CD4-positive, alpha-beta memory T cell (primary cell): ENCODE data around the gene SLC22A4. TPM values are rescaled to one million over a fixed set of nuclear protein-coding genes. Genes with fewer than 3 reads are reported as not detected.

ENCODE experiments used
- CTCF ChIA-PET: fragments of 350-600 bp; sonication (Branson Sonifier 250); formaldehyde crosslinking; loops from one replicate; lab custom pipeline; 2021; ENCODE audit warnings: inconsistent platforms; ENCODE audit not compliant: partially characterized antibody; lab: Charles Lee
- POLR2A ChIA-PET: fragments of 350-600 bp; sonication (Branson Sonifier 250); formaldehyde crosslinking; loops from one replicate; lab custom pipeline; 2021; ENCODE audit not compliant: partially characterized antibody; lab: Charles Lee
- DNase-seq, 5 donors: peaks; one replicate each; pipeline versions ENCODE4 v3.0.0 to v3.0.0-alpha.2; 2020 to 2022; ENCODE audit warnings: mixed read lengths in 1 of 5
- H3K27ac ChIP-seq: one replicate; pipeline ENCODE4 v1.7.0; 2013; ENCODE audit warnings: low read depth, low read length
- H3K27me3 ChIP-seq: 2 replicates; pipeline ENCODE4 v1.7.0; 2013; ENCODE audit warnings: mild to moderate bottlenecking, low read length, moderate library complexity; ENCODE audit not compliant: insufficient read depth
- H3K36me3 ChIP-seq: 2 replicates; pipeline ENCODE4 v1.7.0; 2013; ENCODE audit warnings: mild to moderate bottlenecking, low read length, moderate library complexity; ENCODE audit not compliant: insufficient read depth
- H3K4me1 ChIP-seq: 2 replicates; pipeline ENCODE4 v1.7.0; 2013; ENCODE audit warnings: mild to moderate bottlenecking, low read length, moderate library complexity; ENCODE audit not compliant: insufficient read depth
- H3K4me3 ChIP-seq, 2 donors: one replicate each; pipeline ENCODE4 v1.7.0; 2013; ENCODE audit warnings: low read length in 2 of 2, mild to moderate bottlenecking in 1 of 2
- H3K9me3 ChIP-seq, 2 donors: one replicate each; pipeline ENCODE4 v1.7.0; 2013; ENCODE audit warnings: low read length in 2 of 2, control low read depth in 1 of 2; ENCODE audit not compliant: control insufficient read depth in 1 of 2
- H3K27ac Mint-ChIP-seq, 7 donors: one replicate each; pipeline ENCODE4 v1.8.0; 2020 to 2021; ENCODE audit warnings: mixed read lengths in 7 of 7, mild to moderate bottlenecking in 6 of 7, inconsistent platforms in 3 of 7, moderate library complexity in 3 of 7
- H3K27me3 Mint-ChIP-seq, 2 donors: one replicate each; pipeline ENCODE4 v1.8.0; 2020 to 2021; ENCODE audit warnings: mixed read lengths in 2 of 2
- H3K36me3 Mint-ChIP-seq, 2 donors: one replicate each; pipeline ENCODE4 v1.8.0; 2020 to 2021; ENCODE audit warnings: mixed read lengths in 2 of 2, inconsistent platforms in 1 of 2, mild to moderate bottlenecking in 1 of 2
- H3K4me1 Mint-ChIP-seq, 4 donors: one replicate each; pipeline ENCODE4 v1.8.0; 2020 to 2021; ENCODE audit warnings: mixed read lengths in 4 of 4, mild to moderate bottlenecking in 1 of 4
- H3K4me3 Mint-ChIP-seq, 8 donors: one replicate each; pipeline ENCODE4 v1.8.0; 2020 to 2021; ENCODE audit warnings: mixed read lengths in 8 of 8, mild to moderate bottlenecking in 7 of 8, moderate library complexity in 6 of 8, inconsistent platforms in 3 of 8
- H3K9me3 Mint-ChIP-seq, 8 donors: one replicate each; pipeline ENCODE4 v1.8.0; 2020 to 2021; ENCODE audit warnings: mixed read lengths in 8 of 8, mild to moderate bottlenecking in 5 of 8, inconsistent platforms in 3 of 8, moderate library complexity in 1 of 8
- intact Hi-C: fragments of 100-400 bp; cut with micrococcal nuclease; formaldehyde crosslinking; loops from one replicate; pipeline ENCODE4 v1.15.1; 2023
- polyA plus RNA-seq, 2 donors: library from polyadenylated mRNA; unstranded; fragments of 300-500 nt; fragmentation: Illumina TruSeq; gene quantifications; one replicate each; pipeline ENCODE4 v1.2.3, GENCODE V29; 2021
- total RNA-seq, 2 experiments: library from RNA; stranded (reverse); gene quantifications; one replicate each; pipeline ENCODE4 v1.2.3, GENCODE V29; 2021

Gene SLC22A4
- total and polyA plus RNA-seq, 4 experiments from 2014 or later, result 0.22 TPM; not detected in 3

DNA sequence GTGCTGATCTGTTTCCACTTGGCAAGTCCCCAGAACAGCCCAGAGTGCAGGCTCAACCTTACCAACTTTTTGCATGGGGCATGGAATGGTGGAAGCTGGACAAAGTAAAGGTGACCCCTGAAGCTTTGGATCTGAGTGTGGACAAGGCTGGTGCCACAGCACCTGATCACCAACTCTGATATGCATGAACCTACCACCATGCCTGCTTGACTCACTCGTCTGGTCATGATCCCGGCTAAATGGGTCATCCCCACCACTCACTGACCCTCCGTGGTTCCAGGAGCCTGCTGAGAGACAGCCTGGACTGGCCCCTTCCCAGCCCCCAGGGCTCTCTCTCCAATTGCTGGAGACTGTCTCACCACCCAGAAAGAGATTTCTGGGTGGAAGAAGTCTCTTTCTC lies 14.4 kb upstream of the SLC22A4 start:
- no peak overlapping the region for H3K27ac ChIP-seq
- POLR2A ChIA-PET, result no interaction called here
- CTCF ChIA-PET, result interaction anchor here (1.3 kb wide), 1 partner anchor 222 kb away, joined by 4 read pairs; no protein-coding TSS in a partner anchor
- H3K4me1 ChIP-seq, result peaks cover 5% of the 10 kb centered on the region
- no peak for DNase-seq
- Mint-ChIP-seq H3K4me3 (no peak overlapping the region), H3K9me3 (peaks cover 0 to 2% (median 0%) of the 10 kb centered on the region in 8 donors), H3K4me1 (no peaks in the 10 kb centered on the region), H3K27ac (no peak overlapping the region), H3K36me3 (no peaks in the 10 kb centered on the region), H3K27me3 (peaks cover 1 to 7% of the 10 kb centered on the region in 2 donors)
- intact Hi-C loops, result no loop called here
- no peaks in the 10 kb centered on the region for H3K9me3 ChIP-seq
- no peaks in the 10 kb centered on the region for H3K36me3 ChIP-seq
- no peak overlapping the region for H3K4me3 ChIP-seq
- H3K27me3 ChIP-seq, result no peaks in the 10 kb centered on the region

DNA sequence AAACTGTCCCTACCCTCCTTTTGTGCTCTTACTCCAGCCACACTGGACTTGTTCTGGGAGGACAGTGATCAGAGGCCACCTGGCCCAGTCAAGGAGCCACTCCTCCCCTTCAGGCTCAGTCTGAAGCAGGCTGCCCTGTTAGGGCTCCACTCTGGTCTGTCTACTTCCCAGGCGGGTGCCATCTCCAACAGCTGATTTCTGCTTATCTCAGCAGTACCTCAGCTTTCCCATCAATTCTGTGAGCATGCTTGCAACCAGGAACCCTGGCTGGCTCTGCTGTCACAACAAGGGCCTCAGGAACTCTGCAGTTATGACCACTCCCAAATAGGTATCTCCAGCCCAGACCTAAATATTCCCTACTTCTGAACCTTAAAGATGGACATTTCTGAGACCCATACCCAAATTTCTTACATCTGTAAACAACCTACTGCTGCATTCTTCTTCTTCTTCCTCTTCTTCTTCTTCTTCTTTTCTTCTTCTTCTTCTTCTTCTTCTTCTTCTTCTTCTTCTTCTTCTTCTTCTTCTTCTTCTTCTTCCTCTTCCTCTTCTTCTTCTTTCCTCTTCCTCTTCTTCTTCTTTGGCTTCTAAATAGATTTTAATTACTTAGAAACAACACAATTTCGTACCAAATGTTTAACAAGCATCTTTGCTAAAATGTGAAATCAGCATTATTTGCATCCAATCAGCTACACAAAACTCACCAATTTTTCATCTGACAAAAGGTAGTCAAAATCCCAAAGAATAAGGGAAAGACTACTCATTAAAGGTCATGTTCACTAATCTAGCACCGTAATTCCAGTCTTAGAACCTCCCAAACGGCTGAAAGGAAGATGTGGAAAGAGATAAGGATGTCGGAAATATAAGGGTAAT lies 13.6 kb upstream of the SLC22A4 start:
- no peak overlapping the region for H3K4me3 ChIP-seq
- H3K9me3 ChIP-seq, result no peaks in the 10 kb centered on the region
- ChIA-PET POLR2A (no interaction called here), CTCF (interaction anchor here (1.1 to 2.1 kb wide), 2 partner anchors 8 to 13 kb away, joined by 4 to 17 read pairs; partner anchors contain the start of gene SLC22A4)
- intact Hi-C loops, result no loop called here
- H3K4me1 Mint-ChIP-seq, result no peaks in the 10 kb centered on the region
- H3K4me1 ChIP-seq, result peaks cover 5% of the 10 kb centered on the region
- H3K9me3 Mint-ChIP-seq, result peaks cover 0 to 2% (median 0%) of the 10 kb centered on the region in 8 donors
- no peaks in the 10 kb centered on the region for H3K27me3 ChIP-seq
- H3K27ac ChIP-seq, result no peak overlapping the region
- no peaks in the 10 kb centered on the region for H3K36me3 ChIP-seq
- no peaks in the 10 kb centered on the region for H3K36me3 Mint-ChIP-seq
- H3K4me3 Mint-ChIP-seq, result no peak overlapping the region
- H3K27me3 Mint-ChIP-seq, result peaks cover under 1 to 1% of the 10 kb centered on the region in 2 donors
- no peak overlapping the region for H3K27ac Mint-ChIP-seq
- DNase-seq, result no peak

DNA sequence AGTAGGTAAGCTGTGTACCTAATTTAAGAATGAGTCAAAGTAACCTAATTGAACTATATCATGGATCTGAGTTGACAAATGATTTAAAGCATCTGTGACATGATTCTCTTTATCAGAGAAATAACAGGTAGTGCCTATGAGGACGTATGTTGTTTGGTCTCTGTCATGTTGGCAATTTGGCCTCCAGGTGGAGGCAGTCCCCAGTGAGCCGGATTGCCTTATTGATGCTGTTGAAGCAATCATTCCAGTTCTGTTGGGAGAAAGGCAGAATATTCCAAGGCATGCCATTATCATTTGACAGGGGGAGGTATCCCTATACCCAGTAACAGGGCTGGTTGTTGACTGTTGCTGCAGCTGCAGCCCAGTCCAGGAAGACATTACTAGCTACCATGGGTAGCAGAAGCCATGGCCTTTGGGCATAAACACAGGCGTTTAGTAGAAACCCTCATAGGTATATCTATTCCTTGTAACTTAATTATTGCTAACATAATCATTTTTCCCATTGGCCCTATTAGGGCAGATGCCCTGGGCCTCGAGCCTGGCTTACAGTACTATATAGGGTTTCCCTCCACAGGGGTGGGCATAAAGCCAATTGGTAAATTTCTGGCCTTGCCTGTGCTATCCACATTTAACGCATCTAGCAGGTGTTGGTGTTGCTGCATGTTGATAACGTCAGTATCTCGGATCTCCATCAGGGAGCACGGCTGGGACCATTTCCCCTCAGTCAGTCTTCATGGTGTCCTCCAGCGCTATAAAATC lies 12.2 kb upstream of the SLC22A4 start:
- no peak for DNase-seq
- CTCF ChIA-PET, result interaction anchor here (1.1 to 2.1 kb wide), 2 partner anchors 10 to 12 kb away, joined by 4 to 17 read pairs; partner anchors contain the start of gene SLC22A4
- Histone ChIP-seq H3K4me1 (peaks cover 5% of the 10 kb centered on the region), H3K9me3 (no peaks in the 10 kb centered on the region), H3K36me3 (no peaks in the 10 kb centered on the region), H3K27me3 (no peaks in the 10 kb centered on the region), H3K27ac (no peak overlapping the region), H3K4me3 (no peak overlapping the region)
- POLR2A ChIA-PET, result no interaction called here
- intact Hi-C loops, result no loop called here
- H3K4me3 Mint-ChIP-seq, result no peak overlapping the region
- H3K36me3 Mint-ChIP-seq, result no peaks in the 10 kb centered on the region
- no peak overlapping the region for H3K27ac Mint-ChIP-seq
- H3K9me3 Mint-ChIP-seq, result peaks cover 0 to 2% (median 0%) of the 10 kb centered on the region in 8 donors
- H3K27me3 Mint-ChIP-seq, result no peaks in the 10 kb centered on the region
- H3K4me1 Mint-ChIP-seq, result no peaks in the 10 kb centered on the region

DNA sequence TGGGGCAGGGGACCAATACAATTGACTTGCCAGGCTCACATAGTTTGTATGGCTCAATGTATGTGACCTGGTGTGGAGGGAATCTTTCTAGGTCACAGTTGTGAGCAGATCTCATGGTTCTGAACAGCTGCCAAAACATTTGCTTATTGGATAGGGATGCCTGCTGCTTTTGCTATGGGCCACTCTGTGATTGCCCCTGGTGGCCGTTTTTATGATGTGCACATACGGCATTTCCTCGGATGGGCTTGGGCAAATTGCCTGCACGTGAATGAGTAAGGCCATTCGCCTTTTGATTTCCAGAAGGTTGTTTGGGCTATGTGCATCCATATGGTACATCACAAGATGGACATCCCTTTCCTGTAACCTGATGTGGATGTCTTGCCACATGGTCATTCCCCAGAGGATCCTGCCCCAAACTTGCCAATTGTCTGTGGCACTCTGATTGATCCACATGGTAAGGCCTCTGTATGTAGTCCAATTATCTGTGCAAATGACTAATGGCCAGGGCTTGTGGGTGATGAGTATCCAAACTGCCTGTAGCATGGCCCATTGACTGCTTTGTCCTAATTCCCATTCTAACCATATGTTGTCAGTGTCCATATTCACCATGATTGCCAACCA lies 10.7 kb upstream of the SLC22A4 start:
- no peak overlapping the region for H3K27ac Mint-ChIP-seq
- POLR2A ChIA-PET, result no interaction called here
- no peak overlapping the region for H3K4me3 ChIP-seq
- no peak overlapping the region for H3K4me3 Mint-ChIP-seq
- H3K4me1 Mint-ChIP-seq, result no peaks in the 10 kb centered on the region
- H3K27ac ChIP-seq, result no peak overlapping the region
- H3K27me3 ChIP-seq, result no peaks in the 10 kb centered on the region
- peaks cover 0 to 1% of the 10 kb centered on the region in 2 donors for H3K27me3 Mint-ChIP-seq
- intact Hi-C loops, result no loop called here
- H3K4me1 ChIP-seq, result no peaks in the 10 kb centered on the region
- CTCF ChIA-PET, result no interaction called here
- no peaks in the 10 kb centered on the region for H3K36me3 Mint-ChIP-seq
- no peaks in the 10 kb centered on the region for H3K36me3 ChIP-seq
- no peaks in the 10 kb centered on the region for H3K9me3 ChIP-seq
- peaks cover 0 to 2% (median 0%) of the 10 kb centered on the region in 8 donors for H3K9me3 Mint-ChIP-seq
- no peak for DNase-seq

DNA sequence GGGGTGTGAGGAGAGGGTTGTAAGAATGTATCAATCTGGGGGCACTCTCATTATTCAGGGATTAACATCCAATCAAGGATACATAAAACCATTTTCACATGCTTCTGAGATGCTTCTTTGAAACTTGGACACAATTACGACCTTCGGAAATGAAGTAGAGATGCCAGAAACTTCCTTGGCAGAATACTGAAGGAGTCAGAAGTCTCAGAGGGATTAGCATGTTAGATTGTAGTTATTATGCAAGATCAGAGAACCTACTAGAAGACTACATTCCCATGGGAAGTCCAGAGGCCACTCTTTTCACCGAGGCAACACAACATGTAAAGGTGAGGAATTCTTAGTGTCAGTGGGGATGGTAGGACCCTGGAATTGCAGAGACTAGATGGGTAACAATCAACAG lies 5.1 kb upstream of the SLC22A4 start:
- DNase-seq, result no peak
- Mint-ChIP-seq H3K4me3 (no peak overlapping the region), H3K27ac (no peak overlapping the region)

DNA sequence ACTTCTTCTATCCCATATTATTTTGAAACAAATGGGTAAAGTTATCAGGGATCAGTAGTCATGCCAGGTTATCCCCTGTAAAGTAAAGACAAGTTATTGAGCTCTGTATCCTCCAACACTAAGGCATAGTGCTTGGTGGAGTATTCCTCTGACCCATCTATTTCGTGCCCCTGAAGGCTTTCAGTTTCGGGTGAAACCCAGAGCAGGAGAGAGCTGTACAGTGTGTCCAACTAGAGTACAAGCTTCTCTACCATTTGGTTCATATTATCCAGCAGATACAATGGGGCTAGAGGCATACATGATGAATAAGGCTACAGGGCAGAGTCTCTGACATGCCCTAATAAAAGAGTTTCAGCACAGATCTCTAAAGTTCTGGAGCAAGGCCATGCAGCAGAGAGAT lies 3.2 kb upstream of the SLC22A4 start:
- peaks cover 7 to 22% (median 10%) of the 10 kb centered on the region in 4 donors for H3K4me1 Mint-ChIP-seq
- CTCF ChIA-PET, result interaction anchor here (1.0 to 1.9 kb wide), 2 partner anchors 13 to 19 kb away, joined by 3 to 6 read pairs; no protein-coding TSS in a partner anchor
- no peaks in the 10 kb centered on the region for H3K9me3 ChIP-seq
- no peaks in the 10 kb centered on the region for H3K9me3 Mint-ChIP-seq
- no peak overlapping the region for H3K27ac ChIP-seq
- peaks cover 4 to 11% of the 10 kb centered on the region in 2 donors for H3K27me3 Mint-ChIP-seq
- H3K27ac Mint-ChIP-seq, result no peak overlapping the region
- POLR2A ChIA-PET, result no interaction called here
- no peaks in the 10 kb centered on the region for H3K36me3 ChIP-seq
- no peak for DNase-seq
- peaks cover 0 to 2% of the 10 kb centered on the region in 2 donors for H3K36me3 Mint-ChIP-seq
- no peak overlapping the region for H3K4me3 ChIP-seq
- intact Hi-C loops, result loop anchor here (10.0 kb wide), 1 partner anchor 534 kb away; no protein-coding TSS in a partner anchor
- H3K4me1 ChIP-seq, result peaks cover 18% of the 10 kb centered on the region
- H3K27me3 ChIP-seq, result no peaks in the 10 kb centered on the region
- H3K4me3 Mint-ChIP-seq, result peak overlapping the region in 1 of 8 donors; percentile 25

More for the DNA sequence above, 5.1 kb upstream of the SLC22A4 start:
- ChIA-PET CTCF (no interaction called here), POLR2A (no interaction called here)
- intact Hi-C loops, result no loop called here
- no peak overlapping the region for H3K27ac ChIP-seq
- no peak overlapping the region for H3K4me3 ChIP-seq
- Mint-ChIP-seq H3K36me3 (no peaks in the 10 kb centered on the region), H3K27me3 (peaks cover 0 to 3% of the 10 kb centered on the region in 2 donors), H3K9me3 (no peaks in the 10 kb centered on the region), H3K4me1 (peaks cover 0 to 6% (median 1%) of the 10 kb centered on the region in 4 donors)
- H3K27me3 ChIP-seq, result no peaks in the 10 kb centered on the region
- no peaks in the 10 kb centered on the region for H3K36me3 ChIP-seq
- H3K4me1 ChIP-seq, result peaks cover 7% of the 10 kb centered on the region
- no peaks in the 10 kb centered on the region for H3K9me3 ChIP-seq
